HG02938 (cell line): ENCODE results near the gene VPS37B.

Source experiments
- ATAC-seq: cut with Tn5 transposase; IDR thresholded peaks from one replicate; pipeline ENCODE4 v1.9.1; 2021; ENCODE audit warnings: mild to moderate bottlenecking, moderate library complexity; ENCODE audit not compliant: unreplicated experiment

VPS37B gene

DNA sequence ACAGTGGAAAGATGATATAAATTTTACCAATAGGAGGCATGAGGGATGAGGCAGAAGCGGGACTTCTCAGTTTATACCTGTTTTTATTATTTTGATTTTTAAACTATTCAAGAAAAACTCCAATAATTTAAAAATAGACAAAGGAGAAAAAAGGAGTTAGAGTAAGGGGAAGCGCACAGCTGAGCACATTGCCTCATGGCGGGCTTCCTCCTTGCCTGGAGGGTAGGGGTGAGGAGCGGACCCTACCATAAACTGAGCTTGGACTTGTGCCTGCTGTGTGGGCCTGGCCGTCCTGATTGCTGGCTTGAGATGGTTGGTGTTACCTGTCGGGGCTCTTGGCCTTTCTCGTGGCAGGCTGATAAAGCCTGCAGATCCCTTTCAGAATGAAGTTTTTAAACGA, 75.8 kb downstream of the VPS37B start:
- ATAC-seq = no peak

DNA sequence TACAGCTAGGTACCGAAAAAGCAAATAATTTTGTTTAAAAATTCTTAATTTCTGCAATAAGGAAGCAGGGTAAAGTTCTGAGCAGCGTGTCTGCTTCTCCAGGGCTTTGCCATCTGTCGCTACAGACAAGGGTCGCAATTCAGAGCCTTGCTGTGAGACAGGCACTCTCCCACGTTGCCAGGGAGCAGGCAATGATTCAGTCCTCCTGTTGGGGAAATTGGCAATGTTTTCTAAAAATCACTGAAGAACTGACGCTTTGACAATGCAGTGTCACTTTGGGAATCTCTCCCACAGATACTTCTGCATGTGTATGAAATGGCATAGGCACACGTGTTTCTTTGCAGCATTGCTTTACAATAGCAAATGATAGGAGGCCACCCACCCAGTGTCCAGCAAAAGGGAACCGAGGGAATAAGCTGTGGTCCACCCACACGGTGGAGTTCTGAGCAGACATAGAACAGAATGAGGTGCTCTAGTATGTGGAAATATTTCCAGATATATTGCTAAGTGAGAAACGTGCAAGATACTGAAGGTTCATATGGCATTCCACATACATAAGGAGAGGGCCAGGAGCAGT, 76.6 kb downstream of the VPS37B start:
- ATAC-seq = no peak
